ENCODE data around the gene TUSC7.

DNA sequence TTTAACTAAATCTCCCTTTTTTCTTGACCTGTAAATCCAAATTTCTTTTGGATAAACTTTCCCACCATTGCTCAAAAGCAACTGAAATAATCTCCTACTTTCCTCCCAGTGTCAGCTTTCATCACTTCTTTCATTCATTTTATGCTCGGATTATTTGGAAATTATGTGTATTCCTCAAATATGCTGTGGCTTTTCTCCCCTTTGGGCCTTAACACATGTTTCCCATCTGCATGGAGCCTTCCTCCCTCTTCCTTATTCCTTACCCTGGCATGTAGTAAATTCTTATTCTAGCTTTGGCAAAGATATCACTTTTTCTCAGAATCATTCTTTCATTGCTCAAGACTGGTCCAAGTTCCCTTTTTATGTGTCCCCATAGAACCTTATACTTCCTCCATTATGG, 41.8 kb upstream of the TUSC7 start:
- TF ChIP-seq POLR2A (IDR thresholded peaks at IDR 0.05; ENCODE audit: low read length) (no peak), CTCF (IDR thresholded peaks at IDR 0.05) (no peak), EP300 (IDR thresholded peaks at IDR 0.05) (no peak), CHD2 (IDR thresholded peaks at IDR 0.05; ENCODE audit: low read length, partially characterized antibody) (no peak), NFE2L2 (conservative IDR thresholded peaks at IDR 0.05; ENCODE audit: low read length) (no peak), POLR2AphosphoS2 (conservative IDR thresholded peaks at IDR 0.05; ENCODE audit: low read length) (no peak), CEBPB (IDR thresholded peaks at IDR 0.05) (no peak), JUNB (IDR thresholded peaks at IDR 0.05) (no peak), MYC (IDR thresholded peaks at IDR 0.05; ENCODE audit: borderline replicate concordance, low read length) (no peak), RARB (CRISPR knock-in tag; IDR thresholded peaks at IDR 0.05) (no peak), RNF2 (IDR thresholded peaks at IDR 0.05; ENCODE audit: borderline replicate concordance, low read depth) (no peak)
